Astrocyte of the spinal cord (primary cell): ENCODE data around the gene SND1.

Experiments
- DNase-seq: peaks from one replicate; pipeline ENCODE4 v3.0.0; 2011; ENCODE audit warnings: low read depth, low spot score
- H3K4me3 ChIP-seq: 2 replicates; pipeline ENCODE4 v1.5.1; 2011; ENCODE audit warnings: low read depth, mild to moderate bottlenecking, low read length, moderate library complexity
- in situ Hi-C: cut with HindIII; loops from 2 replicates; pipeline ENCODE4 v1.10.0; 2017; ENCODE audit warnings: low sequenced_read_pairs
- TF ChIP-seq, protein P1 (sequence below): IDR thresholded peaks from 2 replicates; pipeline ENCODE4 v1.5.1; 2012; ENCODE audit warnings: low read depth, mild to moderate bottlenecking, low read length, inconsistent platforms

SND1 gene

GRCh38 chr7:128117691-128118090, 465.7 kb downstream of the SND1 start:
- in situ Hi-C loops: no loop called here
- TF ChIP-seq, protein P1, sequence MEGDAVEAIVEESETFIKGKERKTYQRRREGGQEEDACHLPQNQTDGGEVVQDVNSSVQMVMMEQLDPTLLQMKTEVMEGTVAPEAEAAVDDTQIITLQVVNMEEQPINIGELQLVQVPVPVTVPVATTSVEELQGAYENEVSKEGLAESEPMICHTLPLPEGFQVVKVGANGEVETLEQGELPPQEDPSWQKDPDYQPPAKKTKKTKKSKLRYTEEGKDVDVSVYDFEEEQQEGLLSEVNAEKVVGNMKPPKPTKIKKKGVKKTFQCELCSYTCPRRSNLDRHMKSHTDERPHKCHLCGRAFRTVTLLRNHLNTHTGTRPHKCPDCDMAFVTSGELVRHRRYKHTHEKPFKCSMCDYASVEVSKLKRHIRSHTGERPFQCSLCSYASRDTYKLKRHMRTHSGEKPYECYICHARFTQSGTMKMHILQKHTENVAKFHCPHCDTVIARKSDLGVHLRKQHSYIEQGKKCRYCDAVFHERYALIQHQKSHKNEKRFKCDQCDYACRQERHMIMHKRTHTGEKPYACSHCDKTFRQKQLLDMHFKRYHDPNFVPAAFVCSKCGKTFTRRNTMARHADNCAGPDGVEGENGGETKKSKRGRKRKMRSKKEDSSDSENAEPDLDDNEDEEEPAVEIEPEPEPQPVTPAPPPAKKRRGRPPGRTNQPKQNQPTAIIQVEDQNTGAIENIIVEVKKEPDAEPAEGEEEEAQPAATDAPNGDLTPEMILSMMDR: no peak
- DNase-seq: no peak
- no peak overlapping the region for H3K4me3 ChIP-seq

GRCh38 chr7:128119036-128119435, 467.0 kb downstream of the SND1 start:
- H3K4me3 ChIP-seq: no peak overlapping the region
- TF ChIP-seq, protein P1: no peak
- DNase-seq: no peak
- in situ Hi-C loops: no loop called here

DNA sequence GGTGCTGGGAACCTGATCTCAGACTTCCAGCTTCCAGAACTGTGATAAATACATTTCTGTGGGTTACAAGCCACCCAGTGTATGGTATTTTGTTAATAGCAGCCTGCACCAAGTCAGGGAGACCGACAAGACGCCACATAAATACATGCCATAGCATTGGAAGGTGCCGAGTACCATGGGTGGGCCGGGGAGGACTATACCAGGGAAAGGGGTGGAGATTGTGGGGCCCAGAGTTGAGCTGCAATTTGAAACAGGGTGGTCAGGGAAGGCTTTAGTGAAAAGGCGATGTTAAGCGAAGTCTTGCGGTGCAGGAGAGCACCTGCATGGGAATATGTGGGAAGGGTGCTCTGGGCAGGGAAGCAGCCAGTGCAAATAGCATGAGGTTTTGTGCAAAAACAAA, 468.1 kb downstream of the SND1 start:
- in situ Hi-C loops: no loop called here
- H3K4me3 ChIP-seq: no peak overlapping the region
- no peak for DNase-seq
- TF ChIP-seq, protein P1: no peak

GRCh38 chr7:128120976-128121490, 469.0 kb downstream of the SND1 start:
- TF ChIP-seq, protein P1: no peak
- no peak for DNase-seq
- in situ Hi-C loops: no loop called here
- no peak overlapping the region for H3K4me3 ChIP-seq

- in situ Hi-C loops: no loop called here
- DNase-seq: no peak
- TF ChIP-seq, protein P1: no peak
- H3K4me3 ChIP-seq: no peak overlapping the region
Measured at GRCh38 chr7:128121711-128122530, 469.9 kb downstream of the SND1 start.

DNA sequence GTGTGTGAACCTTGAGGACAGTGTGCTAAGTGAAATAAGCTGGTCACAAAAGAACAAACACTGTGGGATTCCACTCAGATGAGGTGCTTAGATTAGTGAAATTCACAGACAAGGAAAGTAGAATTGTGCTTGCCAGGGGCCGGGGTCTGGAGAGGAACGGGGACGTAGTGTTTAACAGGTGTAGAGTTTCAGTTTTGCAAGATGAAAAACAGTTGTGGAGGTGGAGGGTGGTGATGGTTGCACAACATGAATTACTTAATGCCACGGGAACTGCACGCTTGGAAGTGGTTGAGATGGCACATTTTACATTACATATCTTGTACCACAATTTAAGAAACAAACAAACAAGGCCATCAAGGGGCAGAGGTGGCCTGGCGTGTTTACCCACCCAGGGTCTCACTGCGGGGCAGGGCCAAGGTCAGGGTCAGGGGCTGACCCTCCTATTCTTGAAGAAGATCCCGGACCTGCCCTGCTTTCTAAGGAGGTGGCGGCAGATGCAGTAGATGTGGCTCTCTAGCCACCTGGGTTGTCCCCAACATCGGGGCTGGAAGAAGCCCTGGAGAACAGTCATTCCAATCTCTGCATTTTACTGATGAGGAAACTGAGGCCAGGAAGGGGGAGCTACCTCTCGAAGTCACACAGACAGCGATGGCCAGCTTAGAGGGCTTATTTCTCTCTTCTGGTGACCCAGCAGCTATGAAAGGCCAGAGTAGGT, 470.7 kb downstream of the SND1 start:
- in situ Hi-C loops: no loop called here
- H3K4me3 ChIP-seq: no peak overlapping the region
- TF ChIP-seq, protein P1: no peak
- DNase-seq: no peak
